ENCODE data around the gene PHF21B.

DNA sequence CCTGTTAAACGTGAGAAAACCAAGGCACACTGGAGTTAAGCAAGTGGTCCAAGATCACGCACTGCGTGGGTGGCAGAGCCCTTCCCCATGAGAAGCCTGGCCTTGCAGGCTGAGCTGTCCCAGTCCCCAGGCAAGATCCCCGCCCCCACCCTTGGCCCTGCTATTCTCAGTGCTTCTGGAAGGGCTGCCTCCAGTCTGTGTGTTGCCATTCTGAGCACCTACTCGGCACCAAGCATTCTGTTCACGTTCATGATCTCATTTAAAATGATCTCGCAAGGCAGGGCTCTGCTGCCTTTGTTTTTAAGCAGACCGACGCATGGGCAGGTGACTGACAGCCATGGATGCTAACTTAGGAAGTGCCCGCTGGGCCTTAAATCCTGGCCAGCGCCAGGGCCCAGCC is 62.8 kb downstream of the PHF21B start:
- TF ChIP-seq, protein P1, sequence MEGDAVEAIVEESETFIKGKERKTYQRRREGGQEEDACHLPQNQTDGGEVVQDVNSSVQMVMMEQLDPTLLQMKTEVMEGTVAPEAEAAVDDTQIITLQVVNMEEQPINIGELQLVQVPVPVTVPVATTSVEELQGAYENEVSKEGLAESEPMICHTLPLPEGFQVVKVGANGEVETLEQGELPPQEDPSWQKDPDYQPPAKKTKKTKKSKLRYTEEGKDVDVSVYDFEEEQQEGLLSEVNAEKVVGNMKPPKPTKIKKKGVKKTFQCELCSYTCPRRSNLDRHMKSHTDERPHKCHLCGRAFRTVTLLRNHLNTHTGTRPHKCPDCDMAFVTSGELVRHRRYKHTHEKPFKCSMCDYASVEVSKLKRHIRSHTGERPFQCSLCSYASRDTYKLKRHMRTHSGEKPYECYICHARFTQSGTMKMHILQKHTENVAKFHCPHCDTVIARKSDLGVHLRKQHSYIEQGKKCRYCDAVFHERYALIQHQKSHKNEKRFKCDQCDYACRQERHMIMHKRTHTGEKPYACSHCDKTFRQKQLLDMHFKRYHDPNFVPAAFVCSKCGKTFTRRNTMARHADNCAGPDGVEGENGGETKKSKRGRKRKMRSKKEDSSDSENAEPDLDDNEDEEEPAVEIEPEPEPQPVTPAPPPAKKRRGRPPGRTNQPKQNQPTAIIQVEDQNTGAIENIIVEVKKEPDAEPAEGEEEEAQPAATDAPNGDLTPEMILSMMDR (IDR thresholded peaks at IDR 0.05) = no peak
- no peak for TF ChIP-seq POLR2A (IDR thresholded peaks at IDR 0.05)
